GM20000 (cell line): Measurements from ENCODE around the gene SLC6A6.

Source experiments
- DNase-seq: peaks from one replicate; pipeline ENCODE4 v3.0.0; 2012; ENCODE audit warnings: low spot score
- TF ChIP-seq, protein P1 (sequence below): IDR thresholded peaks from 2 replicates; pipeline ENCODE4 v1.5.1; 2012; ENCODE audit warnings: mild to moderate bottlenecking, control low read depth; ENCODE audit errors: extremely low read depth, missing control alignments

The SLC6A6 gene

DNA sequence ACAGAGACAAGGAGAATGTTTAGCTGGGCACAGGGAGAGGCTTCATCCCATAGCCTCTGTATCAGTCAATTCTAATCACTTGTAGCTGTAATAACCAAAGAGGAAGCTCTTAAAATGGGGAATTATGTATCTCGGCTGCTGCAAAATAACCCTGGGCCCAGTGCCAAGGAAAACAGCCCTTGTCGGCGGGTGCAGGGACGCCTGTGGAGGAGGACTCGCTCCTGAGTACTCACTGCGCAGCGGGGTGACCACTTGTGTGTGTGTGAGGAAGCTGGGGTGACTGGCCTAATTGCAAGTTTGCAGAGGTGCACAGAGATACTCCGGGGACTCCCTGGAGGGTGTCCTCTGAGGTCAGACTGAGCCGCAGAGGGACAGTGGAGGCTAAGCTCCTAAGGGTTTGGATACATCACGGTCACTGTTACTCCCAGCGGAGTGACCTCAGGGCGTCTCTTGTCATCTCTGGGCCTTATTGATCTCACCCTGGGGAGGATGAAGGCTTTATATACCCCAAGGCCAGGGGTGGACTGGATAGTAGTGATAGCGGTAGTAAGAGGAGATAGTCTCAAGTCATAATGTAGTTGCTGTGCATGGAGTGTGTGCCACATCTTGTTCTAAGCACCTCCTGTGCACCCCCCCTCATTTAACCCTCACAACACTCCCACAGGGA, 37.2 kb downstream of the SLC6A6 start:
- TF ChIP-seq, protein P1, sequence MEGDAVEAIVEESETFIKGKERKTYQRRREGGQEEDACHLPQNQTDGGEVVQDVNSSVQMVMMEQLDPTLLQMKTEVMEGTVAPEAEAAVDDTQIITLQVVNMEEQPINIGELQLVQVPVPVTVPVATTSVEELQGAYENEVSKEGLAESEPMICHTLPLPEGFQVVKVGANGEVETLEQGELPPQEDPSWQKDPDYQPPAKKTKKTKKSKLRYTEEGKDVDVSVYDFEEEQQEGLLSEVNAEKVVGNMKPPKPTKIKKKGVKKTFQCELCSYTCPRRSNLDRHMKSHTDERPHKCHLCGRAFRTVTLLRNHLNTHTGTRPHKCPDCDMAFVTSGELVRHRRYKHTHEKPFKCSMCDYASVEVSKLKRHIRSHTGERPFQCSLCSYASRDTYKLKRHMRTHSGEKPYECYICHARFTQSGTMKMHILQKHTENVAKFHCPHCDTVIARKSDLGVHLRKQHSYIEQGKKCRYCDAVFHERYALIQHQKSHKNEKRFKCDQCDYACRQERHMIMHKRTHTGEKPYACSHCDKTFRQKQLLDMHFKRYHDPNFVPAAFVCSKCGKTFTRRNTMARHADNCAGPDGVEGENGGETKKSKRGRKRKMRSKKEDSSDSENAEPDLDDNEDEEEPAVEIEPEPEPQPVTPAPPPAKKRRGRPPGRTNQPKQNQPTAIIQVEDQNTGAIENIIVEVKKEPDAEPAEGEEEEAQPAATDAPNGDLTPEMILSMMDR = no peak
- no peak for DNase-seq

DNA sequence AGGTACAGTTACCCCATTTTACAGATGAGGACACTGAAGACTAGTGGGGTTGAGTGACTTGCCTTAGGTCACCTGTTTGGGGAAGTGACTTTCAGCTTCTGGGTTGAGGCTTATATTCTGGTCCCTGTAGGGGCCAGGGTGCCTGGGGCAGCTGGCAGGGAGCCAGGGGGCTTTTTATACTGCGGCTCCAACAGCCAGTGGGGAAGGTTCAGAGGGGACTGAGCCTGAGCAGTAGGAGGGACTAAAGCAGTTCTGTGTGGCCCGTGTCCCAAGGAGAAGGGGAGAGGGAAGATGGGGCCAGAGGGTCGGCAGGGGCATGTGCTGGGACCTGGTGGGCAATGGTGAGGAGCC, 37.7 kb downstream of the SLC6A6 start:
- no peak for DNase-seq
- TF ChIP-seq, protein P1 = no peak

DNA sequence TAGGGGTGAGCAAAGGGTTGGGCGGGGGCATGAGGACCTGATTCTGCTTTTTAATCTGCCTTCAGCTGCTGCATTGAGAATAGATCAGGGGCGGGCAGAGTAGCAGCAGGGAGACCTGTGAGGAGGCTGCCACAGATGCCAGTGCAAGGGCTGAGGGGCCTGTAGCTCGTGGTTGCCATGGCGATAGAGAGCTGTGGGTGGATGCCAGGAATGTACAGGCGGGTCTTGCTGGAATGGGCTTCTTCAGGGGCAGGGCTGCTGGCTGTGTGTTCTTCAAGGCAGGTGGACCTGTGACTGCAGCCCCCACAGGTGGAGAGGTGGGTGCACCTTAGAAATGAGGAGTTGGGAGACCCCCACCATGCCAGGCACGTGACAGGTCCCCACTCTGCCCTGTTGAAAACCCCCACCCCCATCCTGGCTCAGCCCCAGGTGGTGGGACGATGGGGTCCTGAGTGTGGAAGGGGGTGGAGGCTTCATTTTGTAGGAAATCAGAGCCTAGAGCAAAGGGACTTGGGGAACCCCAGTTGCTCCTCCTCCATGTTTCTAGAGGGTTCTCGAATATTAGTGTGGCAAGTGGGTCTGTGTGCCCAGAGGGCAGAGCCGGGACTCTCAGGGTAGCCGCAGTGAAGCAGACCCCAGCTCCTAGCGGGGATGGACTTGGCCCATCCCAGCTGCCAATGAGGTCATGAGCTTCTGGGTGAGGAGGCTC, 38.3 kb downstream of the SLC6A6 start:
- DNase-seq = no peak
- TF ChIP-seq, protein P1 = no peak

DNA sequence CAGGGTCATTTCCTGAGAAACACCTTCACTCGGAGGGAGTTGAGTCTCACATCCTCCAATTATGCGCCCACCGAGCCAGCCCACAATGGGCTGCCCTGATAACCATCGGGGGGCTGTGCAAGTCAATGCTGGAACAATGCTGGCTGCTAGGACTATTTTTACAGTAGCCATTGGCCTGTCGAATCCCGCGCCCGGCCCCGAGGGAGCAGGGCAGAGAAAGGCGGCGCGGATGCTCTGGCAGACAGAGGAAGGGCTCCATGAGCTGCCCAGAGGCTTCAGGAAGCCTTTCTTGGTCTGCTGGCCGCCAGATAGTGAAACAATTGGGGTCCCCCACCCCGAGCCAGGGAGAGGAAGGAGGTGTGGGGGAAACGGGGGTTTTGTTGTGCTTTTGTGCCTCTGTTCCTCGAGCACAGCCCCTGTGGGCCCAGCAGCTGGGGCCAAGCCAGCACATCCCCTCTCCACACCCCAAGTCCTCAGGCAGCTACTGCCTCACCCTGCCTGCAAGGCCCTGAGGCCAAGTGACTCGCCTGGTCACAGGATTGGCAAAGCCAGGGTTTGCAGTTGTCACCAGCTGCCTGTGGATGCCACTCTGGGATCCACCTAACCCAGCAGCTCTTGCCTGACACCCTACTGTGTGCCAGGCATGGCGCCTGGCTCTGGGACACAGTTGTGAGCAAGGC, 39.0 kb downstream of the SLC6A6 start:
- TF ChIP-seq, protein P1 = no peak
- DNase-seq = no peak

DNA sequence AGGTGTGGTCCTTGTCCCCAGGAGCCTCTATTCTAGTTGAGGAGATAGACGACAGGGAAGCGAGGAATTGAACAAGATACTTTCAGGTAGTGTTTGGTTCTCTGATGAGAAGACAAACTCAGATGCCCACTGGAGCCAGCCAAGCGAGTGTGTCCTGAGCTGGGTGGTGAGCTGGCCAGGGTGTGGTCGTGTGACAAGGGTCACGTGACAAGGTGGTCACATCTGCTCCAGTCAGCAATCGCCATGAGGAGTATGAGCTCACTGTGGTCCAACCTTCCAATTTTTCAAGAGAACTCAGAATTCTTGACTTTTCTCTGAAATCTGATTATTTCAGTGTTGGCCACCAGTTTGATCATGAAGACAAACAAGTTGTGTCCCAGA, 39.5 kb downstream of the SLC6A6 start:
- no peak for DNase-seq
- TF ChIP-seq, protein P1 = no peak

DNA sequence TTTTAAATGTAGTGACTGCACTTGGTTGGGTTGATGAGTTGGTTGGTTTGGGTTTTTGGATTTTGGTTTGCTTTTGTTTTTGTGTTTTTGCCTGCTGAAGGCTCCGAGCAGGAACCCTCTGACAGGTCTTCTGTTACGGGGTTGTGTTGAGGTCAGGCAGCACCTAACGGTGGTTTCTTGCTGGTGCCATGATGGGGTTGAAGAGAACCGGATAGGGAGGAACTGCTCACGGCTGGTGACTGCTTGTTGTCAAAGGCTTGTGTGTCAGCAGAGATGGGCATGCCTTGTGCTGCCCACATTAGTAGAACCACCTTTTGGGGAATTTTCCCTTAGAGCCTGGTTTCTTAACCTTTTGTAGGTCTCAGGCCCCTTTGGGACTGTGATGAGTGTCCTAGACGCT, 42.0 kb downstream of the SLC6A6 start:
- TF ChIP-seq, protein P1 = no peak
- DNase-seq = no peak

DNA sequence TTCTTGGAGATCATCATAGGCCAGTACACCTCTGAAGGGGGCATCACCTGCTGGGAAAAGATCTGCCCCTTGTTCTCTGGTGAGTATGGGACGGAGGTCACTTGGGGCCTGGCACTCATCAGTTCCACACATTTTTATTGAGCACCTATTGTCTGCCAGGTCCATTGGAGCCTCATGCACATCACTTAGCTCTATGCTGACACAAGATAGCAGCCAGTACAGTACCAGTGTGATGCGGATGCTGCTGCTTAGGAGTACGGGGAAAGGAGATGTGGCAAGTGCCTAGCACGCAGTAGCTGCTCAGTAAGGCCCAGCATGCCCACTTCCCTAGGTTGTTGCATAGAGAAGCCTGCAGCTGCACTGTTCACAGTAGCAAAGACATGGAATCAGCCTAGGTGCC, 43.4 kb downstream of the SLC6A6 start:
- TF ChIP-seq, protein P1 = no peak
- DNase-seq = no peak
